ENCODE data around the gene EDEM3. TPM values are rescaled to one million over a fixed set of nuclear protein-coding genes. Genes with fewer than 3 reads are reported as not detected.
"Not testable (repeated sequence)": the region's sequence is repeated elsewhere in the genome, so short reads cannot be mapped to it uniquely, and the experiment has no call there.

EDEM3 gene
- total RNA-seq, 4 donors from 2014 or later = 22.8 to 34.7 (median 31.3) TPM

DNA sequence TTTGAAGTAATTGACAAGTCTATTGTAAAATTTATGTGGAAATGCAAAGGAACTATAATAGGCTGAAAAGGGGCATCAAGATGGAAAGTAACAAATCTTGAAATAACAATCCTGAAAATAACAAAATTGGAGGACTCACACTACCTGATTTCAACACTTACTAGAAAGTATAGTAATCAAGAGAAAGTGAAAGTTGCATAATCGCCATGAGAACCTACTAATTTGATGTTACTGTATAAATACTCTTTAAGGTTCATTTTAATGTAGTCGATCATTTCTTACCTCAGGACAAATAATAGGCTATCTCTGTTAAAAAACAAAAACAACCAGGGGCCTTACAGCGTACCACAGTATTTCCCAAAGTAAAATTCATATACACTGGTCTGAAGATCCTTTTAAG, 71.7 kb downstream of the EDEM3 start:
- no peaks in the 10 kb centered on the region for H3K27me3 ChIP-seq
- peaks cover 0 to 8% (median 4%) of the 10 kb centered on the region in 3 donors for H3K4me1 ChIP-seq
- H3K9me3 ChIP-seq = peaks cover 0 to 14% (median 0%) of the 10 kb centered on the region in 3 donors
- no peaks in the 10 kb centered on the region for H3K36me3 ChIP-seq
- ATAC-seq = no peak
- WGBS, 2 donors (ENCODE audit: low coverage in 1 of 2) = 90 to 94% methylated on average over 3 of the region's 3 CpGs
- TF ChIP-seq, protein P1, sequence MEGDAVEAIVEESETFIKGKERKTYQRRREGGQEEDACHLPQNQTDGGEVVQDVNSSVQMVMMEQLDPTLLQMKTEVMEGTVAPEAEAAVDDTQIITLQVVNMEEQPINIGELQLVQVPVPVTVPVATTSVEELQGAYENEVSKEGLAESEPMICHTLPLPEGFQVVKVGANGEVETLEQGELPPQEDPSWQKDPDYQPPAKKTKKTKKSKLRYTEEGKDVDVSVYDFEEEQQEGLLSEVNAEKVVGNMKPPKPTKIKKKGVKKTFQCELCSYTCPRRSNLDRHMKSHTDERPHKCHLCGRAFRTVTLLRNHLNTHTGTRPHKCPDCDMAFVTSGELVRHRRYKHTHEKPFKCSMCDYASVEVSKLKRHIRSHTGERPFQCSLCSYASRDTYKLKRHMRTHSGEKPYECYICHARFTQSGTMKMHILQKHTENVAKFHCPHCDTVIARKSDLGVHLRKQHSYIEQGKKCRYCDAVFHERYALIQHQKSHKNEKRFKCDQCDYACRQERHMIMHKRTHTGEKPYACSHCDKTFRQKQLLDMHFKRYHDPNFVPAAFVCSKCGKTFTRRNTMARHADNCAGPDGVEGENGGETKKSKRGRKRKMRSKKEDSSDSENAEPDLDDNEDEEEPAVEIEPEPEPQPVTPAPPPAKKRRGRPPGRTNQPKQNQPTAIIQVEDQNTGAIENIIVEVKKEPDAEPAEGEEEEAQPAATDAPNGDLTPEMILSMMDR (IDR thresholded peaks at IDR 0.05) = no peak
- TF ChIP-seq POLR2A (IDR thresholded peaks at IDR 0.05) (no peak), POLR2AphosphoS5 (IDR thresholded peaks at IDR 0.05) (no peak), EP300 (IDR thresholded peaks at IDR 0.05) (no peak)
- H3K4me3 ChIP-seq = no peak overlapping the region
- no peak overlapping the region for H3K27ac ChIP-seq

DNA sequence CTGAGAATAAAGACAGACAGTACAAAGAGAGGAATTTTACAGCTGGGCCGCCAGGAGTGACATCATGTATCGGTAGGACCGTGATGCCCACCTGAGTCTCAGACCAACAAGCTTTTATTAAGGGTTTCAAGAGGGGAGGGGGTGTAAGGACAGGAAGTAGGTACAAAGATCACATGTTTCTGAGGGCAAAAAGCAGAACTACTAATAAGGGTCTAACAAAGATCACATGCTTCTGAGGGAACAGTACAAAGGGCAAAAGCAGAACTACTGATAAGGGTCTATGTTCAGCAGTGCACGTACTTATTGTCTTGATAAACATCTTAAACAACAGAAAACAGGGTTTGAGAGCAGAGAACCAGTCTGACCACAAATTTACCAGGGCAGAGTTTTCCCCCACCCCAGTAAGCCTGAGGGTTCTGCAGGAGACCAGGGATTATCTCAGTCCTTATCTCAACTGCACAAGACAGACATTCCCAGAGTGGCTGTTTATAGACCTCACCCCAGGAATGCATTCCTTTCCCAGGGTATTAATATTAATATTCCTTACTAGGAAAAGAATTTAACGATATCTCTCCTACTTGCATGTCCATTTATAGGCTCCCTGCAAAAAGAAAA, 73.9 kb downstream of the EDEM3 start:
- not testable (repeated sequence) for H3K27me3 ChIP-seq, ATAC-seq, H3K4me1 ChIP-seq, H3K27ac ChIP-seq, H3K36me3 ChIP-seq, H3K4me3 ChIP-seq
- WGBS, 2 donors (ENCODE audit: low coverage in 1 of 2) = 91 to 100% methylated on average over 2 to 5 of the region's 5 CpGs
- H3K9me3 ChIP-seq = peaks cover 0 to 14% (median 0%) of the 10 kb centered on the region in 3 donors

DNA sequence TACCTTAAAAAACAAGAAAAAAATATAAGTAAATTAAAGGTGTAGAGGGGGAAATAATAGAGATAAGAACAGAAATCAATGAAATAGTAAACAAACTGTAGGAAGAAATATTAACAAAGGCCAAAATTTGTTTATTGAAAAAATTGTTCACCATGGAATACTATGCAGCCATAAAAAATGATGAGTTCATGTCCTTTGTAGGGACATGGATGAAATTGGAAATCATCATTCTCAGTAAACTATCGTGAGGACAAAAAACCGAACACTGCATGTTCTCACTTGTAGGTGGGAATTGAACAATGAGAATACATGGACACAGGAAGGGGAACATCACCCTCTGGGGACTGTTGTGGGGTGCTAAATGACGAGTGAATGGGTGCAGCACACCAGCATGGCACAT, 75.2 kb downstream of the EDEM3 start:
- H3K27me3 ChIP-seq, H3K36me3 ChIP-seq, H3K27ac ChIP-seq, H3K4me3 ChIP-seq, ATAC-seq, H3K4me1 ChIP-seq: not testable (repeated sequence)
- 76 to 80% methylated on average over 3 of the region's 3 CpGs for WGBS, 2 donors (ENCODE audit: low coverage in 1 of 2)
- peaks cover 0 to 14% (median 0%) of the 10 kb centered on the region in 3 donors for H3K9me3 ChIP-seq

DNA sequence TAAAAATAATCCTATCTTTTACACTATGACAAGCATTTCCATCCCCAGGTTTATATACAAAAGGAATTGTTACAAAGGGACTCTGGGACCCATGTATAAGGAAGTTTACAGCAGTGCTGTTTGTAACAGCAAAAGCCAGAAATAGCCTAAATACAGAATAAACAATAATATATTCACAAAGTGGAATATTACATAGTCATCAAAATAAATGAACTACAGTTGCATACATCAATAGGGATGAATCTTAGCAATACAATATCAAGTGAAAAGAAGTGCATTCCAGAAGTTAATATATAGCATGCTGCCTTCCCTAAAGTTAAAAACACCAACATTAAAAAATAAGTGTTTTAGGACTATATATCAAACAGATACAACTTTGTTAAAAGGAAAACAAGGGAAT, 77.3 kb downstream of the EDEM3 start:
- H3K4me1 ChIP-seq = no peaks in the 10 kb centered on the region
- H3K9me3 ChIP-seq = peaks cover 0 to 14% (median 0%) of the 10 kb centered on the region in 3 donors
- H3K27me3 ChIP-seq = no peaks in the 10 kb centered on the region
- H3K4me3 ChIP-seq = no peak overlapping the region
- TF ChIP-seq, protein P1 (IDR thresholded peaks at IDR 0.05) = no peak
- TF ChIP-seq POLR2A (IDR thresholded peaks at IDR 0.05) (no peak), POLR2AphosphoS5 (IDR thresholded peaks at IDR 0.05) (no peak), EP300 (IDR thresholded peaks at IDR 0.05) (no peak)
- no peak overlapping the region for H3K27ac ChIP-seq
- ATAC-seq = no peak
- no peaks in the 10 kb centered on the region for H3K36me3 ChIP-seq

DNA sequence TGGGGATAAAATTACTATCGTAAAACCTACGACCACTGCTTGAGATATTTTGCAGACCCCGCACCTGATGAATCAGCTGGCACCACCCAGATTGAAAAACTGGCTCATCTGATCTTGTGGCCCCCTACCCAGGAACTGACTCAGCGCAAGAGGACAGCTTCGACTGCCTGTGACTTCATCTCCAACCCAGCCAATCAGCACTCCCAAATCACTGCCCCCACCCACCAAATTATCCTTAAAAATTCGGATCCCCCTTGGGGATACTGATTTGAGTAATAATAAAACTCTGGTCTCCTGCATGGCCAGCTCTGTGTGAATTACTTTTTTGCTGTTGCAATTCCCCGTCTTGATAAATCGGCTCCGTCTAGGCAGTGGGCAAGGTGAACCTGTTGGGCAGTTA, 81.4 kb downstream of the EDEM3 start:
- Histone ChIP-seq H3K9me3 (no peaks in the 10 kb centered on the region), H3K4me3 (no peak overlapping the region), H3K4me1 (no peaks in the 10 kb centered on the region), H3K27me3 (no peaks in the 10 kb centered on the region), H3K36me3 (no peaks in the 10 kb centered on the region), H3K27ac (no peak overlapping the region)
- TF ChIP-seq POLR2A (IDR thresholded peaks at IDR 0.05) (no peak), POLR2AphosphoS5 (IDR thresholded peaks at IDR 0.05) (no peak), EP300 (IDR thresholded peaks at IDR 0.05) (no peak)
- TF ChIP-seq, protein P1 (IDR thresholded peaks at IDR 0.05) = no peak
- ATAC-seq = no peak
- WGBS, 2 donors (ENCODE audit: low coverage in 1 of 2) = 73 to 84% methylated on average over 5 to 9 of the region's 9 CpGs

DNA sequence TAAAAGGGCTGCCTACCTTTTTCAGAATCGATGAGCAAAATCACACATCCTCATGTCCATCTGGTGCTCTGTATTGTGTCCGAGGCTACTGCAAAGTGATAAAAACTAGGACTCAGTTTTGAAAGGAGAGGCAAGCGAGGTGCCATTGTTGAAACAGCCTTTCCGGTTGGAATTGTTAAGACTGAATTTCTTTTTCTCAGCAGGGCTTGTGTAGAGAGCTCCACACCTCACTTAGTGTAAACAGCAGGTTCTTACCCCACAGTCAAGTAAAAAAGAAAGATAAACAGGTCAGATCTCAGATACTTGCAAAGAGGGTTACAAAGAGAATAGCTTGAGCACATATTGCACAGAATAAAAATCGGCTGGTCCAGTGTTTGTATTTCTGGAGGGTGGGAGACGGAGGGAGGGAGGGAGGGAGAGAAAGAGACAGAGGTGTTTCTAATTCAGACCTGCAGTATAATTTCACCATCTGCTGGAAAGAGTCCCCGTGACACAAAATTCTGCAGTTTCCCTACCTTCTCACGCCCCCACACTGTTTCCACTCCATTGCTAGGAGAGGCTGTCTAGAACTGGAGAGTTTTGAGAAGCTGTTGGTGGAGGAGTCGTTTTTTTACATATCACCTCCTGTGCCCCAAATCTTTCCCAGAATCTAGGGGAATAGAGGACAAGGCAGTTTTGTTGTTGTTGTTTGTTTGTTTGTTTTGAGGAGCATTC, 82.5 kb downstream of the EDEM3 start:
- Histone ChIP-seq H3K36me3 (no peaks in the 10 kb centered on the region), H3K4me3 (no peak overlapping the region), H3K27ac (no peak overlapping the region), H3K9me3 (no peaks in the 10 kb centered on the region), H3K4me1 (no peaks in the 10 kb centered on the region), H3K27me3 (no peaks in the 10 kb centered on the region)
- 64 to 86% methylated on average over 4 to 8 of the region's 9 CpGs for WGBS, 2 donors (ENCODE audit: low coverage in 1 of 2)
- TF ChIP-seq EP300 (IDR thresholded peaks at IDR 0.05) (no peak), POLR2A (IDR thresholded peaks at IDR 0.05) (no peak), POLR2AphosphoS5 (IDR thresholded peaks at IDR 0.05) (no peak)
- TF ChIP-seq, protein P1 (IDR thresholded peaks at IDR 0.05) = no peak
- ATAC-seq = no peak

All from gastroesophageal sphincter (tissue), 4 donors.